Common myeloid progenitor, CD34-positive (primary cell): ENCODE results near the gene CEP128. TPM values are rescaled to one million over a fixed set of nuclear protein-coding genes. Genes with fewer than 3 reads are reported as not detected.

ENCODE experiments used
- CTCF ChIA-PET: fragments of 350-600 bp; sonication (Branson Sonifier 250); formaldehyde crosslinking; loops from one replicate; lab custom pipeline; 2021; ENCODE audit warnings: antibody characterized with exemption; lab: Charles Lee
- POLR2A ChIA-PET: fragments of 350-600 bp; sonication (Branson Sonifier 250); formaldehyde crosslinking; loops from one replicate; lab custom pipeline; 2021; ENCODE audit warnings: antibody characterized with exemption; lab: Charles Lee
- DNase-seq, 3 donors: peaks; one replicate each; pipeline versions ENCODE4 v3.0.0 to v3.0.0-alpha.2; 2013
- H3K27ac ChIP-seq, 2 experiments: 1 replicate in 1 of 2; 2 replicates in 1 of 2; pipeline ENCODE4 v1.7.0; 2013; ENCODE audit warnings: inconsistent platforms in 2 of 2, low read length in 2 of 2, mild to moderate bottlenecking in 2 of 2, low read depth in 1 of 2, moderate library complexity in 1 of 2; ENCODE audit not compliant: severe bottlenecking in 2 of 2, insufficient read depth in 1 of 2, poor library complexity in 1 of 2
- H3K27me3 ChIP-seq, 5 experiments: replicated peaks in 2 of 5; 1 replicate in 3 of 5; 2 replicates in 2 of 5; pipeline versions ENCODE4 v1.6.1 to v1.7.0; 2013; ENCODE audit warnings: low read length in 4 of 5, mild to moderate bottlenecking in 2 of 5, moderate library complexity in 2 of 5, inconsistent platforms in 1 of 5; ENCODE audit not compliant: insufficient read depth in 5 of 5, control insufficient read depth in 4 of 5
- H3K36me3 ChIP-seq, 4 experiments: 1 replicate in 2 of 4; 2 replicates in 2 of 4; pipeline versions ENCODE4 v1.6.1 to v1.7.0; 2013; ENCODE audit warnings: low read length in 3 of 4, control low read depth in 1 of 4, mild to moderate bottlenecking in 1 of 4; ENCODE audit not compliant: control insufficient read depth in 4 of 4, insufficient read depth in 4 of 4
- H3K4me1 ChIP-seq, 4 experiments: 1 replicate in 3 of 4; 2 replicates in 1 of 4; pipeline versions ENCODE4 v1.6.1 to v1.7.1; 2013; ENCODE audit warnings: low read length in 3 of 4, mild to moderate bottlenecking in 3 of 4, control low read depth in 1 of 4, inconsistent platforms in 1 of 4, moderate library complexity in 1 of 4; ENCODE audit not compliant: control insufficient read depth in 4 of 4, insufficient read depth in 4 of 4; ENCODE audit errors: control extremely low read depth in 1 of 4
- H3K4me3 ChIP-seq, 7 experiments: 1 replicate in 4 of 7; 2 replicates in 3 of 7; pipeline versions ENCODE4 v1.5.1 to v1.7.0; 2013; ENCODE audit warnings: mild to moderate bottlenecking in 7 of 7, low read length in 6 of 7, moderate library complexity in 6 of 7, inconsistent platforms in 2 of 7, low read depth in 2 of 7, control low read depth in 1 of 7; ENCODE audit not compliant: insufficient read depth in 4 of 7, control insufficient read depth in 1 of 7; ENCODE audit errors: extremely low read depth in 1 of 7
- H3K9me3 ChIP-seq, 5 experiments: 1 replicate in 4 of 5; 2 replicates in 1 of 5; pipeline versions ENCODE4 v1.6.1 to v1.7.1; 2013; ENCODE audit warnings: low read length in 4 of 5, mild to moderate bottlenecking in 2 of 5, inconsistent platforms in 1 of 5, low read depth in 1 of 5, moderate library complexity in 1 of 5; ENCODE audit not compliant: control insufficient read depth in 4 of 5, insufficient read depth in 2 of 5; ENCODE audit errors: control extremely low read depth in 1 of 5
- WGBS: methylation state at CpG from one replicate; pipeline ENCODE4 v1.1.5; 2013; ENCODE audit not compliant: insufficient coverage; 5-methylcytosine and 5-hydroxymethylcytosine counted together
- polyA plus RNA-seq: library from polyadenylated mRNA; unstranded; fragments of 120-200 nt; gene quantifications from one replicate; pipeline ENCODE4 v1.2.1, GENCODE V29; 2013

The CEP128 gene
- polyA plus RNA-seq, result 6.0 TPM

- WGBS, result under 1% methylated on average over 26 of the region's 40 CpGs
- Histone ChIP-seq H3K36me3 (no peaks in the 10 kb centered on the region), H3K4me1 (peaks cover 5 to 24% (median 16%) of the 10 kb centered on the region in 4 experiments), H3K4me3 (peak within 1 kb of the TSS; percentile 73 to 99 (median 93)), H3K9me3 (no peaks in the 10 kb centered on the region), H3K27ac (peak within 1 kb of the TSS; percentile 43 to 84), H3K27me3 (no peaks in the 10 kb centered on the region)
- CTCF ChIA-PET, result interaction anchor here (0.8 to 2.5 kb wide), 9 partner anchors 8 to 55 kb away, joined by 3 to 6 read pairs (median 5); no protein-coding TSS in a partner anchor
- DNase-seq, result peak; percentile 89 to 94 (median 91)
- POLR2A ChIA-PET, result interaction anchor here (0.9 kb wide), 1 partner anchor 8 kb away, joined by 3 read pairs; no protein-coding TSS in a partner anchor
Measured at GRCh38 chr14:80941241-80942185, at the start of gene CEP128. TSS of gene CEP128 (minus strand) at chr14:80941738.

GRCh38 chr14:80988735-80989429, 47.3 kb upstream of the CEP128 start:
- DNase-seq, result peak in 2 of 3 donors; percentile 17 to 19
- Histone ChIP-seq H3K27me3 (peaks cover 0 to 3% (median 0%) of the 10 kb centered on the region in 5 experiments), H3K27ac (no peak overlapping the region), H3K4me3 (no peak overlapping the region), H3K4me1 (no peaks in the 10 kb centered on the region), H3K36me3 (no peaks in the 10 kb centered on the region), H3K9me3 (no peaks in the 10 kb centered on the region)
- WGBS, result 83% methylated on average over 6 of the region's 6 CpGs
- ChIA-PET POLR2A (no interaction called here), CTCF (interaction anchor here (0.7 to 6.6 kb wide), 9 partner anchors 8 to 223 kb away, joined by 3 to 59 read pairs (median 4); partner anchors contain the start of gene TSHR)

- Histone ChIP-seq H3K4me3 (no peak overlapping the region), H3K4me1 (no peaks in the 10 kb centered on the region), H3K27me3 (peaks cover 0 to 3% (median 0%) of the 10 kb centered on the region in 5 experiments), H3K9me3 (no peaks in the 10 kb centered on the region), H3K27ac (no peak overlapping the region), H3K36me3 (no peaks in the 10 kb centered on the region)
- POLR2A ChIA-PET, result no interaction called here
- DNase-seq, result no peak
- WGBS, result 80% methylated on average over 1 of the region's 1 CpG
- CTCF ChIA-PET, result interaction anchor here (1.1 to 6.6 kb wide), 5 partner anchors 8 to 175 kb away, joined by 3 to 59 read pairs (median 15); partner anchors contain the start of gene TSHR
Measured at GRCh38 chr14:80988192-80988591, 46.7 kb upstream of the CEP128 start.

GRCh38 chr14:80987235-80988032, 45.9 kb upstream of the CEP128 start:
- no peak overlapping the region for H3K27ac ChIP-seq
- 15% methylated on average over 3 of the region's 6 CpGs for WGBS
- DNase-seq, result peak; percentile 60 to 78 (median 69)

GRCh38 chr14:80982711-80983110, 41.2 kb upstream of the CEP128 start:
- H3K9me3 ChIP-seq, result no peaks in the 10 kb centered on the region
- POLR2A ChIA-PET, result no interaction called here
- CTCF ChIA-PET, result interaction anchor here (1.6 kb wide), 1 partner anchor 27 kb away, joined by 6 read pairs; the partner anchor contains the start of gene TSHR
- DNase-seq, result no peak
- peaks cover 0 to 5% (median 0%) of the 10 kb centered on the region in 5 experiments for H3K27me3 ChIP-seq
- no CpG with 5 or more reads among the region's 2 CpGs for WGBS
- no peak overlapping the region for H3K4me3 ChIP-seq
- H3K27ac ChIP-seq, result no peak overlapping the region
- no peaks in the 10 kb centered on the region for H3K36me3 ChIP-seq
- H3K4me1 ChIP-seq, result no peaks in the 10 kb centered on the region

More at GRCh38 chr14:80987235-80988032, 45.9 kb upstream of the CEP128 start:
- H3K4me3 ChIP-seq, result no peak overlapping the region
- ChIA-PET POLR2A (no interaction called here), CTCF (interaction anchor here (0.6 to 6.6 kb wide), 14 partner anchors 9 to 1981 kb away, joined by 3 to 59 read pairs (median 5); partner anchors contain the start of gene TSHR)
- H3K27me3 ChIP-seq, result peaks cover 0 to 3% (median 0%) of the 10 kb centered on the region in 5 experiments
- no peaks in the 10 kb centered on the region for H3K4me1 ChIP-seq
- H3K9me3 ChIP-seq, result no peaks in the 10 kb centered on the region
- H3K36me3 ChIP-seq, result no peaks in the 10 kb centered on the region

- H3K36me3 ChIP-seq, result no peaks in the 10 kb centered on the region
- DNase-seq, result no peak
- no peaks in the 10 kb centered on the region for H3K9me3 ChIP-seq
- no peak overlapping the region for H3K27ac ChIP-seq
- POLR2A ChIA-PET, result no interaction called here
- WGBS, result 99% methylated on average over 7 of the region's 7 CpGs
- no peak overlapping the region for H3K4me3 ChIP-seq
- H3K27me3 ChIP-seq, result peaks cover 0 to 8% (median 0%) of the 10 kb centered on the region in 5 experiments
- H3K4me1 ChIP-seq, result no peaks in the 10 kb centered on the region
- CTCF ChIA-PET, result interaction anchor here (0.9 to 1.5 kb wide), 3 partner anchors 9 to 22 kb away, joined by 3 to 5 read pairs (median 4); no protein-coding TSS in a partner anchor
Measured at GRCh38 chr14:80981673-80982072, 40.1 kb upstream of the CEP128 start.
